ENCODE data around the gene TTLL11.

DNA sequence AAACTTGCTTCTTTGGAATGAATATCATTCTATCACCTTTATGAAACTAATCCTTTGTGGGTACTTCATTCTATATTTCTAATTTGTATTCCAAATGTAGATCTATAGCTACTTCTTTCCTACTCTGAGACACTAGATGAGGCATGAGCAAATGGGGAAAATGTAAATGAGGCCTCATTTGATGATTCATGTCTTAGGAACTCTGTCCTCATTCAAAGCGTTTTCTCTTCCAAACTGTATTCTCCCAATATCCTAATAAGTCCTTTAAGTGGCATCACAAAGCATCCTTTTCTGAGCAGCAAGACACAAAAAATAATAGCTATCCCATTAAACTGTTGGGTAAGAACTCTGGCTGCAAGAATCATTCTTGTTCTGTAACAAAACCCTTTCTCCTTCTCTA is 56.1 kb downstream of the TTLL11 start:
- TF ChIP-seq, protein P1, sequence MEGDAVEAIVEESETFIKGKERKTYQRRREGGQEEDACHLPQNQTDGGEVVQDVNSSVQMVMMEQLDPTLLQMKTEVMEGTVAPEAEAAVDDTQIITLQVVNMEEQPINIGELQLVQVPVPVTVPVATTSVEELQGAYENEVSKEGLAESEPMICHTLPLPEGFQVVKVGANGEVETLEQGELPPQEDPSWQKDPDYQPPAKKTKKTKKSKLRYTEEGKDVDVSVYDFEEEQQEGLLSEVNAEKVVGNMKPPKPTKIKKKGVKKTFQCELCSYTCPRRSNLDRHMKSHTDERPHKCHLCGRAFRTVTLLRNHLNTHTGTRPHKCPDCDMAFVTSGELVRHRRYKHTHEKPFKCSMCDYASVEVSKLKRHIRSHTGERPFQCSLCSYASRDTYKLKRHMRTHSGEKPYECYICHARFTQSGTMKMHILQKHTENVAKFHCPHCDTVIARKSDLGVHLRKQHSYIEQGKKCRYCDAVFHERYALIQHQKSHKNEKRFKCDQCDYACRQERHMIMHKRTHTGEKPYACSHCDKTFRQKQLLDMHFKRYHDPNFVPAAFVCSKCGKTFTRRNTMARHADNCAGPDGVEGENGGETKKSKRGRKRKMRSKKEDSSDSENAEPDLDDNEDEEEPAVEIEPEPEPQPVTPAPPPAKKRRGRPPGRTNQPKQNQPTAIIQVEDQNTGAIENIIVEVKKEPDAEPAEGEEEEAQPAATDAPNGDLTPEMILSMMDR (IDR thresholded peaks at IDR 0.05; ENCODE audit: poor library complexity) = no peak
- no peak for TF ChIP-seq EZH2phosphoT487 (IDR thresholded peaks at IDR 0.05; ENCODE audit: low read depth, severe bottlenecking, unreplicated experiment)
- TF ChIP-seq EZH2 (IDR thresholded peaks at IDR 0.05; ENCODE audit: borderline replicate concordance) = no peak

Data from hepatocyte (in vitro differentiated cells).